K562 (cell line): ENCODE measurements around the gene COL13A1. TPM values are rescaled to one million over a fixed set of nuclear protein-coding genes. Genes with fewer than 3 reads are reported as not detected.

Experiments used
- CAMTA2 ChIP-seq: fragments of 250-450 bp; sonication (Bioruptor Pico); conservative IDR thresholded peaks from 2 replicates; pipeline ENCODE4 v1.5.1; 2022
- MED1 ChIP-seq: sonication (generic); formaldehyde crosslinking; IDR thresholded peaks from 2 replicates; pipeline ENCODE4 v1.8.1; 2023; ENCODE audit warnings: missing genetic modification reagents, borderline replicate concordance
- NBN ChIP-seq: fragments of 450-650 bp; IDR thresholded peaks from 2 replicates; pipeline ENCODE4 v1.6.1; 2016; ENCODE audit warnings: low read depth, mild to moderate bottlenecking
- PPARD ChIP-seq: fragments of 250-450 bp; sonication (Bioruptor Pico); IDR thresholded peaks from 2 replicates; pipeline ENCODE4 v1.8.0; 2022; ENCODE audit warnings: inconsistent platforms, mild to moderate bottlenecking, moderate library complexity
- ZNF133 ChIP-seq: fragments of 250-450 bp; sonication (Bioruptor Pico); IDR thresholded peaks from 2 replicates; pipeline ENCODE4 v1.4.0; 2020; ENCODE audit warnings: mild to moderate bottlenecking
- ZNF449 ChIP-seq: fragments of 250-450 bp; sonication (Bioruptor Pico); IDR thresholded peaks from 2 replicates; pipeline ENCODE4 v1.8.0; 2022; ENCODE audit warnings: moderate library complexity, mild to moderate bottlenecking, inconsistent platforms
- ZNF717 ChIP-seq: fragments of 250-450 bp; sonication (Bioruptor Pico); IDR thresholded peaks from 2 replicates; pipeline ENCODE4 v1.5.0; 2021
- ZNF830 ChIP-seq: fragments of 250-450 bp; sonication (Bioruptor Pico); IDR thresholded peaks from 2 replicates; pipeline ENCODE4 v1.5.0; 2021; ENCODE audit warnings: mild to moderate bottlenecking
- polyA plus RNA-seq, 8 experiments: library from polyadenylated mRNA; depleted of rRNA in 4 of 8; stranded (reverse) in 5 of 8; unstranded in 3 of 8; fragments of >200 nt; fragmentation: Nextera tagmentation in 2 of 8; fragmentation: Illumina TruSeq in 1 of 8; extraction: Ambion mirVana in 2 of 8; extraction: Trizol in 1 of 8; gene quantifications; 2 replicates each; pipeline versions ENCODE4 v1.2.1 to v1.2.3, GENCODE V29; 2011 to 2014; ENCODE audit warnings: inconsistent platforms in 1 of 8, missing spikeins in 1 of 8
- total RNA-seq, 7 experiments: library from RNA; depleted of rRNA in 6 of 7; stranded (reverse); fragments of >200 nt in 6 of 7; fragmentation: Illumina TruSeq in 2 of 7; extraction: Trizol in 2 of 7; gene quantifications; 2 replicates each; pipeline versions ENCODE4 v1.2.1 to v1.2.3, GENCODE V29; 2011 to 2021; ENCODE audit warnings: low replicate concordance in 1 of 7
- TF ChIP-seq, protein P1 (sequence below): fragments of 450-650 bp; IDR thresholded peaks from 2 replicates; pipeline ENCODE4 v1.6.1; 2016; ENCODE audit warnings: low read depth, mild to moderate bottlenecking, moderate library complexity
- TF ChIP-seq, protein P2 (sequence below): fragments of 450-650 bp; formaldehyde crosslinking; IDR thresholded peaks from 2 replicates; pipeline ENCODE4 v1.4.0; 2020; ENCODE audit warnings: mild to moderate bottlenecking, moderate library complexity
- TF ChIP-seq, protein P3 (sequence below), 3 experiments: IDR thresholded peaks in 2 of 3; conservative IDR thresholded peaks in 1 of 3; 2 replicates each; pipeline ENCODE4 v1.5.1; 2011 to 2012; ENCODE audit warnings: low read length in 3 of 3, mild to moderate bottlenecking in 3 of 3, control low read depth in 2 of 3, improper control_type of control experiment in 1 of 3, inconsistent platforms in 1 of 3, low read depth in 1 of 3, mixed read lengths in 1 of 3, moderate library complexity in 1 of 3; ENCODE audit not compliant: insufficient read depth in 2 of 3
- TF ChIP-seq, protein P4 (sequence below): sonication (generic); formaldehyde crosslinking; IDR thresholded peaks from 2 replicates; pipeline ENCODE4 v1.8.1; 2022; ENCODE audit warnings: missing genetic modification reagents

The COL13A1 gene
- total and polyA plus RNA-seq, 9 of the 15 experiments (the other 6 are each of a cell fraction or from before 2014, with no cell fraction given) = not detected

- TF ChIP-seq, protein P1, sequence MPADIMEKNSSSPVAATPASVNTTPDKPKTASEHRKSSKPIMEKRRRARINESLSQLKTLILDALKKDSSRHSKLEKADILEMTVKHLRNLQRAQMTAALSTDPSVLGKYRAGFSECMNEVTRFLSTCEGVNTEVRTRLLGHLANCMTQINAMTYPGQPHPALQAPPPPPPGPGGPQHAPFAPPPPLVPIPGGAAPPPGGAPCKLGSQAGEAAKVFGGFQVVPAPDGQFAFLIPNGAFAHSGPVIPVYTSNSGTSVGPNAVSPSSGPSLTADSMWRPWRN = no peak
- TF ChIP-seq MED1 (CRISPR knock-in tag) = no peak
- TF ChIP-seq ZNF717 (CRISPR knock-in tag) = no peak
- TF ChIP-seq, protein P2, sequence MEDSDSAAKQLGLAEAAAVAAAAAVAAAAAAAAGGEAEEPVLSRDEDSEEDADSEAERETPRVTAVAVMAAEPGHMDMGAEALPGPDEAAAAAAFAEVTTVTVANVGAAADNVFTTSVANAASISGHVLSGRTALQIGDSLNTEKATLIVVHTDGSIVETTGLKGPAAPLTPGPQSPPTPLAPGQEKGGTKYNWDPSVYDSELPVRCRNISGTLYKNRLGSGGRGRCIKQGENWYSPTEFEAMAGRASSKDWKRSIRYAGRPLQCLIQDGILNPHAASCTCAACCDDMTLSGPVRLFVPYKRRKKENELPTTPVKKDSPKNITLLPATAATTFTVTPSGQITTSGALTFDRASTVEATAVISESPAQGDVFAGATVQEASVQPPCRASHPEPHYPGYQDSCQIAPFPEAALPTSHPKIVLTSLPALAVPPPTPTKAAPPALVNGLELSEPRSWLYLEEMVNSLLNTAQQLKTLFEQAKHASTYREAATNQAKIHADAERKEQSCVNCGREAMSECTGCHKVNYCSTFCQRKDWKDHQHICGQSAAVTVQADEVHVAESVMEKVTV = peak; percentile 76
- no peak for TF ChIP-seq PPARD (CRISPR knock-in tag)
- no peak for TF ChIP-seq ZNF830 (CRISPR knock-in tag)
- TF ChIP-seq, protein P3, sequence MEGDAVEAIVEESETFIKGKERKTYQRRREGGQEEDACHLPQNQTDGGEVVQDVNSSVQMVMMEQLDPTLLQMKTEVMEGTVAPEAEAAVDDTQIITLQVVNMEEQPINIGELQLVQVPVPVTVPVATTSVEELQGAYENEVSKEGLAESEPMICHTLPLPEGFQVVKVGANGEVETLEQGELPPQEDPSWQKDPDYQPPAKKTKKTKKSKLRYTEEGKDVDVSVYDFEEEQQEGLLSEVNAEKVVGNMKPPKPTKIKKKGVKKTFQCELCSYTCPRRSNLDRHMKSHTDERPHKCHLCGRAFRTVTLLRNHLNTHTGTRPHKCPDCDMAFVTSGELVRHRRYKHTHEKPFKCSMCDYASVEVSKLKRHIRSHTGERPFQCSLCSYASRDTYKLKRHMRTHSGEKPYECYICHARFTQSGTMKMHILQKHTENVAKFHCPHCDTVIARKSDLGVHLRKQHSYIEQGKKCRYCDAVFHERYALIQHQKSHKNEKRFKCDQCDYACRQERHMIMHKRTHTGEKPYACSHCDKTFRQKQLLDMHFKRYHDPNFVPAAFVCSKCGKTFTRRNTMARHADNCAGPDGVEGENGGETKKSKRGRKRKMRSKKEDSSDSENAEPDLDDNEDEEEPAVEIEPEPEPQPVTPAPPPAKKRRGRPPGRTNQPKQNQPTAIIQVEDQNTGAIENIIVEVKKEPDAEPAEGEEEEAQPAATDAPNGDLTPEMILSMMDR (IDR thresholded peaks at IDR 0.05 in 2 of 3, conservative IDR thresholded peaks at IDR 0.05 in 1 of 3; ENCODE audit: insufficient read depth in 2 of 3, low read depth in 1 of 3, low read length in 3 of 3) = peak; percentile 91 to 97 (median 94)
- no peak for TF ChIP-seq ZNF449 (CRISPR knock-in tag)
- TF ChIP-seq, protein P4, sequence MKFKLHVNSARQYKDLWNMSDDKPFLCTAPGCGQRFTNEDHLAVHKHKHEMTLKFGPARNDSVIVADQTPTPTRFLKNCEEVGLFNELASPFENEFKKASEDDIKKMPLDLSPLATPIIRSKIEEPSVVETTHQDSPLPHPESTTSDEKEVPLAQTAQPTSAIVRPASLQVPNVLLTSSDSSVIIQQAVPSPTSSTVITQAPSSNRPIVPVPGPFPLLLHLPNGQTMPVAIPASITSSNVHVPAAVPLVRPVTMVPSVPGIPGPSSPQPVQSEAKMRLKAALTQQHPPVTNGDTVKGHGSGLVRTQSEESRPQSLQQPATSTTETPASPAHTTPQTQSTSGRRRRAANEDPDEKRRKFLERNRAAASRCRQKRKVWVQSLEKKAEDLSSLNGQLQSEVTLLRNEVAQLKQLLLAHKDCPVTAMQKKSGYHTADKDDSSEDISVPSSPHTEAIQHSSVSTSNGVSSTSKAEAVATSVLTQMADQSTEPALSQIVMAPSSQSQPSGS (CRISPR knock-in tag) = no peak
- TF ChIP-seq NBN = no peak
- no peak for TF ChIP-seq ZNF133 (CRISPR knock-in tag)
- TF ChIP-seq CAMTA2 = no peak
Measured at GRCh38 chr10:69914398-69915214, 112.9 kb downstream of the COL13A1 start (continued).
